B cell (primary cell): ENCODE results near the gene SKIC8. TPM values are rescaled to one million over a fixed set of nuclear protein-coding genes. Genes with fewer than 3 reads are reported as not detected.

Source experiments
- ATAC-seq: fragments of 200-7000 bp; cut with Tn5 transposase; one replicate; pipeline ENCODE4 v1.10.0; 2021; ENCODE audit warnings: low read depth, mild to moderate bottlenecking, moderate number of reproducible peaks, moderate library complexity
- CTCF ChIA-PET: fragments of 350-600 bp; sonication (Branson Sonifier 250); formaldehyde crosslinking; loops from one replicate; lab custom pipeline; 2021; ENCODE audit warnings: antibody characterized with exemption, inconsistent platforms; lab: Charles Lee
- POLR2A ChIA-PET: fragments of 350-600 bp; sonication (Branson Sonifier 250); formaldehyde crosslinking; loops from one replicate; lab custom pipeline; 2021; ENCODE audit warnings: antibody characterized with exemption; lab: Charles Lee
- DNase-seq: peaks from one replicate; pipeline ENCODE4 v3.0.0; 2013
- H2AFZ ChIP-seq: 2 replicates; pipeline ENCODE4 v1.6.1; 2012; ENCODE audit warnings: mild to moderate bottlenecking, low read depth, low read length; ENCODE audit not compliant: insufficient read depth, poor library complexity, severe bottlenecking
- H3K27ac ChIP-seq, 2 donors: 1 replicate in 1 of 2; 2 replicates in 1 of 2; pipeline ENCODE4 v1.5.1; 2012 to 2013; ENCODE audit warnings: low read length in 2 of 2, mild to moderate bottlenecking in 2 of 2, moderate library complexity in 1 of 2
- H3K27me3 ChIP-seq, 4 experiments: fragments of 200-600 bp in 1 of 4; sonication (generic) in 1 of 4; replicated peaks in 1 of 4; 1 replicate in 2 of 4; 2 replicates in 2 of 4; pipeline versions ENCODE4 v1.6.1 to v1.7.0; 2013 to 2016; ENCODE audit warnings: low read length in 3 of 4, mild to moderate bottlenecking in 2 of 4, mixed read lengths in 1 of 4, moderate library complexity in 1 of 4; ENCODE audit not compliant: insufficient read depth in 4 of 4, control insufficient read depth in 3 of 4; ENCODE audit errors: control extremely low read depth in 1 of 4
- H3K36me3 ChIP-seq, 2 experiments: replicated peaks in 1 of 2; 1 replicate in 1 of 2; 2 replicates in 1 of 2; pipeline versions ENCODE4 v1.6.1 to v1.7.1; 2013; ENCODE audit warnings: low read length in 1 of 2; ENCODE audit not compliant: insufficient read depth in 2 of 2, control insufficient read depth in 1 of 2; ENCODE audit errors: control extremely low read depth in 1 of 2, extremely low read depth in 1 of 2
- H3K4me1 ChIP-seq, 2 donors: fragments of 200-600 bp in 1 of 2; sonication (generic) in 1 of 2; 1 replicate in 1 of 2; 2 replicates in 1 of 2; pipeline versions ENCODE4 v1.5.1 to v1.6.1; 2013 to 2017; ENCODE audit warnings: low read length in 2 of 2; ENCODE audit not compliant: control insufficient read depth in 2 of 2, insufficient read depth in 2 of 2
- H3K4me2 ChIP-seq: replicated peaks from 2 replicates; pipeline ENCODE3; 2012; ENCODE audit warnings: mild to moderate bottlenecking, low read depth, low read length; ENCODE audit not compliant: poor library complexity, severe bottlenecking
- H3K4me3 ChIP-seq, 5 experiments: fragments of 200-600 bp in 1 of 5; sonication (generic) in 1 of 5; 1 replicate in 3 of 5; 2 replicates in 2 of 5; pipeline versions ENCODE4 v1.5.1 to v1.7.0; 2011 to 2016; ENCODE audit warnings: low read length in 4 of 5, mild to moderate bottlenecking in 4 of 5, low read depth in 2 of 5, control low read depth in 1 of 5, moderate library complexity in 1 of 5; ENCODE audit not compliant: insufficient read depth in 1 of 5; ENCODE audit errors: control extremely low read depth in 1 of 5, extremely low read depth in 1 of 5
- H3K79me2 ChIP-seq: fragments of 200-600 bp; sonication (generic); one replicate; pipeline ENCODE4 v1.6.0; 2016; ENCODE audit warnings: low read length; ENCODE audit not compliant: control insufficient read depth, insufficient read depth
- H3K9ac ChIP-seq: fragments of 200-600 bp; sonication (generic); 2 replicates; pipeline ENCODE4 v1.6.1; 2017; ENCODE audit warnings: mild to moderate bottlenecking, low read length, moderate library complexity
- H3K9me3 ChIP-seq, 3 donors: one replicate each; pipeline versions ENCODE4 v1.6.1 to v1.7.1; 2013; ENCODE audit warnings: low read length in 2 of 3; ENCODE audit not compliant: control insufficient read depth in 2 of 3, insufficient read depth in 1 of 3; ENCODE audit errors: control extremely low read depth in 1 of 3
- H4K20me1 ChIP-seq: 2 replicates; pipeline ENCODE4 v1.6.0; 2012; ENCODE audit warnings: mild to moderate bottlenecking, low read length; ENCODE audit not compliant: insufficient read depth, control insufficient read depth, poor library complexity, severe bottlenecking
- H3K27ac Mint-ChIP-seq: one replicate; pipeline ENCODE4 v1.8.0; 2021; ENCODE audit warnings: mixed read lengths
- H3K27me3 Mint-ChIP-seq: one replicate; pipeline ENCODE4 v1.8.0; 2021; ENCODE audit warnings: mixed read lengths
- H3K4me1 Mint-ChIP-seq: one replicate; pipeline ENCODE4 v1.8.0; 2021; ENCODE audit warnings: mixed read lengths
- H3K4me3 Mint-ChIP-seq: one replicate; pipeline ENCODE4 v1.8.0; 2021; ENCODE audit warnings: mixed read lengths
- H3K9me3 Mint-ChIP-seq: one replicate; pipeline ENCODE4 v1.8.0; 2022; ENCODE audit warnings: mixed read lengths; ENCODE audit not compliant: insufficient read depth
- CTCF ChIP-seq: fragments of 200-600 bp; IDR thresholded peaks from one replicate; pipeline ENCODE4 v1.8.0; 2022; ENCODE audit warnings: antibody characterized with exemption, mild to moderate bottlenecking
- EZH2 ChIP-seq: IDR thresholded peaks from 2 replicates; pipeline ENCODE4 v1.6.1; 2012; ENCODE audit warnings: borderline replicate concordance, low read depth, mild to moderate bottlenecking, moderate library complexity, low read length; ENCODE audit not compliant: insufficient read depth, poor library complexity, severe bottlenecking
- WGBS: methylation state at CpG from one replicate; pipeline ENCODE4 v1.1.5; 2013; ENCODE audit warnings: missing lambda C conversion rate; ENCODE audit not compliant: insufficient coverage; 5-methylcytosine and 5-hydroxymethylcytosine counted together
- intact Hi-C: fragments of 100-400 bp; cut with micrococcal nuclease; formaldehyde crosslinking; loops from one replicate; pipeline ENCODE4 v1.10.0; 2022
- polyA plus RNA-seq: library from polyadenylated mRNA; depleted of rRNA; stranded (reverse); fragments of >200 nt; gene quantifications from 2 replicates; pipeline ENCODE4 v1.2.3, GENCODE V29; 2012
- total RNA-seq, 2 donors: library from RNA; stranded (reverse); fragments of 120-200 nt in 1 of 2; gene quantifications; 1 replicate in 1 of 2; 2 replicates in 1 of 2; pipeline versions ENCODE4 v1.2.3 to v1.2.4, GENCODE V29; 2013 to 2022

The SKIC8 gene
- total and polyA plus RNA-seq, 2 donors (not counting 1 experiment from before 2014, with no cell fraction given), result 31.9 to 40.2 TPM

GRCh38 chr15:78316283-78317083 lies 17.1 kb upstream of the SKIC8 start:
- Histone ChIP-seq H3K4me3 (no peak overlapping the region), H3K27ac (no peak overlapping the region), H4K20me1 (no peaks in the 10 kb centered on the region), H3K4me2 (no peak overlapping the region), H3K27me3 (no peaks in the 10 kb centered on the region), H3K79me2 (no peaks in the 10 kb centered on the region), H2AFZ (no peak overlapping the region), H3K4me1 (no peaks in the 10 kb centered on the region), H3K9me3 (no peaks in the 10 kb centered on the region), H3K36me3 (no peaks in the 10 kb centered on the region), H3K9ac (no peak overlapping the region)
- no peak overlapping the region for H3K27ac Mint-ChIP-seq
- no peaks in the 10 kb centered on the region for H3K9me3 Mint-ChIP-seq
- POLR2A ChIA-PET, result no interaction called here
- intact Hi-C loops, result no loop called here
- TF ChIP-seq EZH2 (no peak), CTCF (no peak)
- no peak overlapping the region for H3K4me3 Mint-ChIP-seq
- CTCF ChIA-PET, result no interaction called here
- ATAC-seq (no peak), DNase-seq (no peak)
- H3K27me3 Mint-ChIP-seq, result no peaks in the 10 kb centered on the region
- 90% methylated on average over 14 of the region's 17 CpGs for WGBS
- no peaks in the 10 kb centered on the region for H3K4me1 Mint-ChIP-seq

GRCh38 chr15:78315686-78316282 lies 16.4 kb upstream of the SKIC8 start:
- ChIA-PET CTCF (no interaction called here), POLR2A (no interaction called here)
- Mint-ChIP-seq H3K27me3 (no peaks in the 10 kb centered on the region), H3K4me1 (no peaks in the 10 kb centered on the region), H3K27ac (no peak overlapping the region), H3K9me3 (no peaks in the 10 kb centered on the region), H3K4me3 (no peak overlapping the region)
- DNase-seq (no peak), ATAC-seq (no peak)
- Histone ChIP-seq H3K4me3 (no peak overlapping the region), H3K4me1 (no peaks in the 10 kb centered on the region), H3K27me3 (no peaks in the 10 kb centered on the region), H3K27ac (no peak overlapping the region), H3K9me3 (no peaks in the 10 kb centered on the region), H3K9ac (no peak overlapping the region), H3K4me2 (no peak overlapping the region), H3K79me2 (no peaks in the 10 kb centered on the region), H3K36me3 (no peaks in the 10 kb centered on the region), H4K20me1 (no peaks in the 10 kb centered on the region), H2AFZ (no peak overlapping the region)
- 87% methylated on average over 5 of the region's 7 CpGs for WGBS
- intact Hi-C loops, result no loop called here
- TF ChIP-seq EZH2 (no peak), CTCF (no peak)
